Activated naive CD4-positive, alpha-beta T cell treated with anti-CD3 and anti-CD28 coated beads, Interleukin-2, amount 50 U/mL, for 16 hours (primary cell): ENCODE data around the gene KLHL26.

ENCODE experiments used
- DNase-seq: peaks from one replicate; pipeline ENCODE4 v3.0.0-alpha.2; 2020

KLHL26 gene

DNA sequence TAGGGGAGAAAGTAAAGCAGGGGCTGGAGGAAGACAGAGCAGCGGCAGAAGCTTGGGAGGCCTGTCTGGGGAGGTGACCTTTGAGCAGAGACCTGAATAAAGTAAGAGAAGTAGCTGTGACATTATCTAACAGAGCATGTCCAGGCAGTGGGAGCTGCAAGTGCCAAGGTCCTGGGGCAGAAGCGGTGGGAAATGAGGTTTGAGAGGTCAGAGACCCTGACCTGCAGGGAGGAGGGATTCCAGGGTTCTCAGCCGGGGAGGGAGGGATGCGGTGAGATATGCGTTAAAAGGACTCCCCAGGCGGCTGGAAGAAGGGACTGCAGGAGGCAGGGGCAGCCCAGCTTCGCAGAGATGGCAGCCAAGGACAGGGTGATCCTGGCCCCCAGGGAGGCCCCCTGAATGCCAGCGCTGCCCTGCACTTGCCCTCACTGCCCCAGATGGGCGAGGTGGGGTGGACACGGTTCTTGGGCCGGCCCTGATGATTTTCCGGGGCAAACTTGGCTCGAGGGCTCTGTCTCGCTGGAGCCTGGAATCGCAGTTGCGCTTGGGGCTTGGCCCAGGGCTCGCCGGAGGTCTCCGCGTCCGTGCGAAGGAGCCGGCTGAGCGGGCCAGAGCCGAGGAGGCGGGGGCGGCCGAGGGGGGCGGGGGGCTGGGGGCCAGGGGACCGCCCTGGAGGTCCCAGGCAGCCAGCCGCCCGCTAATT, 33.4 kb upstream of the KLHL26 start:
- peak; percentile 30 for DNase-seq

DNA sequence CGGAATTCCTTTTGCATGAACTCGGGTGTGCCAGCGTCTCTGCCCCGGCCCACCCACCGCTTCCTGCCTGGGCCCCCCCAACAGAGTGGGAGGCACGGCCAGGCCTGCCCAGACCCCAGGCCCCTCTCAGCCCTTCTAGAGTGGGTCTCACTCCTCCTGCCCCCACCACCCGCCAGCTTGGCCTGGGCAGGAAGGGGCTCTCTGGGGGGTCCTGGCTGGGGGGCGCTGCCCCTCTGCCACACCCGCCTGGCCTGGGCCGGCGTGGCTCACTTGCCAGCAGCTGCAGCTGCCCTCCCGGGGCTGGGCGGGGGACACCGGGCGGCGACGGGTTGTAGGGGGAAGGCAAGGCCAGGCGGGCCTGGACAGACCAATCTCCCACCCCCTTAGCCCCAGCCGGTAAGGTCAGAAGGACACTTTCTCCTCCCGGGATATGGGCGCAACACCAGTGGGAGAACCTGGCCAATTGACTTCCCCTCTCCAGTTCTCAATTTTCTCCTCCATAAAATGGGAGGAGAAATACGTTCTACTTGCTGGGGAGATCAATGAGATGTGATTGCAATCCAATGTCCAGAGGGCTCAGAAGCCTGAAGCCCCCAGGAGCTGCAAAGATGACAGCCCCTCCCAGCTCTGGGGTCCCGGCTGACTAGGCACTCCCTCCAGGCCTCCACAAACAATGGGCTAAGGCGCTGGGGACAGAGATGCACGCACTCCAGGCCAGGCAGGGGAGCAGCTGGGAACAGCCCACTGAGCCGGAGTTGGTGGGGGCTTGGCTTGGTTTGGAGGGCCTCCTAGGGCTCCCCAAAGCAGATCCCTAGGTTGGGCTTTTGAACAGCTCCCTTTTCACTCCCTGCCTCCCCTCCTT, 32.6 kb upstream of the KLHL26 start:
- no peak for DNase-seq

DNA sequence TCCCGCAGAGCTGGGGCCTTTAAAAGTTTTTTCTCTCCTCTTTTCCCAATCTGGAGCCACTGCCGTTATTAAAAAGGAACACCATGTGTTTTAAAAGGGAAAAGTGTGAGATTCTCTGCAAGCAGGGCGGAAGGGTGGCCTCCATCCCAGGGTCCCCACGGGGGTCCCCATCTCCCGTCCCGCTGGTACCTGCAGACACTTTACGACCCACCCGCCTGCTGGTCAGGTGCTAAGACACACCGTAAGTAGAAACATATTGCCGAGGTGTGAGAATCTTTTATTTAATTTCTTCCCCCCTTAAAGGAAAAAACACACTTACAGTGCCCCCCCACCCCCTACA, 32.0 kb upstream of the KLHL26 start:
- DNase-seq = no peak

- no peak for DNase-seq
Observed at GRCh38 chr19:18605196-18605545, 31.7 kb upstream of the KLHL26 start.

- no peak for DNase-seq
Observed at GRCh38 chr19:18605546-18606280, 31.1 kb upstream of the KLHL26 start.

- no peak for DNase-seq
Observed at GRCh38 chr19:18606281-18607225, 30.3 kb upstream of the KLHL26 start, which contains the start of gene CRLF1. TSS of gene CRLF1 (minus strand) at chr19:18606799. CDS start at chr19:18606656, 143 bp downstream.

DNA sequence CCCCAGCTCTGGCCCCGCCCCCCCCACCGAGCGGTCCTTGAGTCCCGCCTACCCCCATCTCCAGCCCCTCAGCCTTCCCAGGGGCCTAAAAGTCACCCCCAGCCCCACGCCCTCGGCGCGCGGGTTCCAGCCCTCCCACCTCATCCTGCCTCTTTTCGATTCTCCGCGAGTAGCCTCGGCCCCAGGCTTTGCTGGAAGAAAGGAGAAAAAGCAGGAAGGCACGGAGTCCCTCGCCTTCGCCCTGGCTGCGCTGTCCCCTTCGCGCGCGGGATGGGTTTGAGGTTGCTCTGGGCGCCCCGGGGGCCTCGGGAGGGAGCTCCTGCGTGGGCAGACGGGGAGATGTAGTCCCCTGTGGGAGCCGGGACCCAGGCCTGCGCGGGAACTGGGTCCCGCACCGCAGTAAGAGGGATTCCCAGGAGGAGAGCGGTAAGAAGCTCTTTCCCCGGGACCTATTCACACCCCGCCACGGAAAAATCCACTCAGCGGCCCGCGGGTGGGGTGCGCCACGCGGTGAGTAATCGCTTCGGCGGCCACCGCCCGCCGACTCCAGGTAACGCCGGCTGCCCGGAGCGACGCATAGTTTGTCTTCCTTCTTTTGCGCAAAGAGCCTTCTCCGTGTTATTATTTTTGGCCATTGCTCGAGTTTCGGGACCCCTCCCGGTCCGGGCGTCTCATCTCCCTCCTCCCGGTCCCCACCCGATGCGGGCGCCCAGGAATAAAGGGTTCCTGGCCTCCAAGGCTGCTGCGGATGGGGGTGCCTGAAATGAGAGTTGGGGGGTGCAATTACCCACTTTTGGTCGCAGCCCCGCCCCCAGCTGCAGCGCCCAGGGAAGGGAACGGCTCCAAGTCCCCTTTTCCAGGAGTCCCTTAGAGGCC, 29.4 kb upstream of the KLHL26 start:
- peak; percentile 12 for DNase-seq

DNA sequence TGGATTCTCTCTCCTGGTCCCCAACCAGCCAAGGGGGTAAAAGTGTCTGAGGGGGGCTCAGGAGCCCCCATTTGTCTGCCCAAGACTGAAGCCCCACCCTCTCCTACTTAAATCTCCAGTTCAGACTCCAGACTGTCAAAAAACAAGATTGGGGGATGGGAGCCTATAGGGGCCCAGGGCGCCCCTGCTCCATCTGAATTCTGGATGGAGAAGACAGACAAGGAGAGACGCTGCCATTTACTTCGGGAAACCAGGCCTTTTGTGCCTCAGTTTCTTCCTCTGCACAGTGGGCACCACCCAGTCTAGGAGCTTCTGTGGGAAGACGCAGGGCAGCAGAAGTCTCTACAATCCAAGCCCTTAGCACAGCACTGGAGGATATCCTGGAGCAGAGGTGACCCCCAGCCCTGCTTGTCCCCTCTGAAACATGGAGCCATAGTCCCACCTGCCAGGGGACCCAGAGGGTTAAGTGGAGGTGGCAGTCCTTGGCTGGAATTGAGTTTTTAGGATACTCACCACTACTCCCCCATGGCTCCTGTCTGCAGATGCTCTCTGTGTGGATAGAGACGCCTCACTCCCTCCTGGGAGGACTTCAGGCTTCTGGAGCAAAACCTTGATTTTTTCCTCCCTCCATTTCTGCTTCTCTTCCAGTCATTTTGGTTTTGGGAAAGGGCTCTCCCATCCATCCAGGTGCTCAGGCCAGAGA, 28.6 kb upstream of the KLHL26 start:
- no peak for DNase-seq

DNA sequence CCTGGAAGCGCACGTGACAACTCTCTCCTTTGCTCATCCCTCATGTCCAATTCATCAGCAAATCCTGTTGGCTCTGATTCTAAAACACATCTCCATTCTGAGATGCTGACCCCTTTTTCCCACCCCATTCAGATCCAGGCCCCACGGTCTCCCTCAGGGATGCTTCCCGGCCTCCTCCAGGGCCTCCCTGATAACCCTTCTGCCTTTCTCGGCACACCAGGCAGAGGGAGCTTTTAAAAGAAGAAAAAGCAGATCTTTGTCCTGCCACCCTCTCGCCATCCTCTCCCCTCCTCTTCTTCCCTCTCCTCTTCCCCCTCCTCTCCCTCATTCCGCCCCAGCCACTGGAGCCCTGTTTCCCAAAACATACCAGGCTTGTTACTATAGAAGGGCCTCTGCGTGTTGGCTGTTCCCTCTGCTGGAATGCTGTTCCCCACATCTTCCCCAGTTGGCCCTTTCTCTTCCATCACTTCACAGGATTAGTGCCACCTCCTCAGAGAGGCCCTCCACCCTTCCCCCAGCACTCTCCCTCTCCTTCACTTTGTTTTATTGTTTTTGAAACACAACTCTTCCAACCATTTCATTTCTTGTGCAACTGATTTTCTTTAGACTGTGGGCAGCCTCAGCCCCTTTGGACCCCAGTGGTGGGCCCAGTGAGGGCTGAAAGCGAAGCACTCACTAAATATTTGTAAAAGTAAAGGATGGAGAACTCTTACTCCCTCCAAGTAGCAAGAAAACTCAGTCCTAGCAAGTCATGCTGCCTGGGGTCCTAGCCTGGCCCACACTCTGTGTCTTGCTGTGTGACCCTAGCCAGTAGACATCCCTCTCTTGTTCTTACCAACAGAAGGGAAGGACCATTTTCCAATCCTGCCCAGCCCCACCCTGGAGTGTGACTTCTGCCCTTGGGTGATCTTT, 27.8 kb upstream of the KLHL26 start:
- no peak for DNase-seq

DNA sequence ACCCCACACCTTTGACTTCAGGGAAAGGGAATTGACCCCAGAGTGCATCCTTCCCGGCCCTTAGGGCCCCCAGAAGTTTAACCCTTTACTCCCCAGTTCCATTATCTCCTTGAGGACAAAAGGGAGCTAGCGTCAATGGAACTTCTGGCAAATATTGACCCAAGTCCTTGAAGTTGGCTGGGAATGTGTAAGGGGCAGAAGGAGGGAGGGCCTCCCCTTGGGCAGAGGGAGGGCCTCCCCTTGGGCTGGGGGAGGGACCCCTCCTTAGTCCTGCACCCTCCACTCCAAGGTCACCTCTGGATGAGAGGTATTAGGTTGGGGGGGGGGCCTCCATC, 27.1 kb upstream of the KLHL26 start:
- DNase-seq = no peak

GRCh38 chr19:18610245-18610555, 26.6 kb upstream of the KLHL26 start:
- DNase-seq = no peak

- no peak for DNase-seq
Observed at GRCh38 chr19:18610556-18611326, 26.1 kb upstream of the KLHL26 start.

DNA sequence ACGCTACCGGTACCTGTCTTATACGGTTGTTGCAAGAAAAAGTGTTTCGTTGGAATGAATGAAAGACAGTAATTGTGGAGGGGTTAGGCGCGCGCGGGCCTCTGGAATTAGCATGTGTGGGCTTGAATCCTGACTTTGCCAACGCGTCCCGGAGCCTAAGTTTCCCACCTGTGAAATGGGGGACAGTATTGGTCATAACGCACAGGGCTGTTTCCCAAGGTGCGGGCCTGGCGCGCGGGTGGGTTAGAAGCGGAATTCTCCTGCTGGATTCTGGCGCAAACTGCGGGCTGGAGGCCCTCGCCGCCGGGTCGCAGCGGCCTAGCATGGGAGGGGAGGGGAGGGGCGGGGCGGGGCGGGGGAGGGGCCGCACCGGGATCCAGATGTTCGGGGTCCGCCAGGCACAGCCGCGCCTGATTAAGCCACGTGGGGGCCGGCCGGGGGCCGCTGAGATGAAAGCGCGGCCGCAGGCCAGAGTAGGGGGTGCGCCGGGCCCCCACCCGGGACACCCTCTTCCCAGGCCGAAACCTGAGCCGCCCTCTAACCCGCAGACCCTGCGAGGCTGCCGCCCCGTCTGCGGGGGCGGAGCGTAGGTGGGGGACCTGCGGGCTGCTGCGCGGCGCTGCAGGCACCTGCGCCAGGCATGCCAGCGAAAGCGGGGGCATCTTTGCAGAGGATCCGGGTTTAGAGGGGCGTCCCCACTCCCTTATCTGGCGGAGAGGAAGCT, 25.3 kb upstream of the KLHL26 start:
- no peak for DNase-seq

GRCh38 chr19:18612051-18612771, 24.6 kb upstream of the KLHL26 start:
- DNase-seq = no peak

- DNase-seq = peak; percentile 58
Observed at GRCh38 chr19:18612772-18613588, 23.8 kb upstream of the KLHL26 start, which contains the start of gene TMEM59L. TSS of gene TMEM59L (plus strand) at chr19:18612870. CDS start at chr19:18612959, 89 bp downstream.

DNA sequence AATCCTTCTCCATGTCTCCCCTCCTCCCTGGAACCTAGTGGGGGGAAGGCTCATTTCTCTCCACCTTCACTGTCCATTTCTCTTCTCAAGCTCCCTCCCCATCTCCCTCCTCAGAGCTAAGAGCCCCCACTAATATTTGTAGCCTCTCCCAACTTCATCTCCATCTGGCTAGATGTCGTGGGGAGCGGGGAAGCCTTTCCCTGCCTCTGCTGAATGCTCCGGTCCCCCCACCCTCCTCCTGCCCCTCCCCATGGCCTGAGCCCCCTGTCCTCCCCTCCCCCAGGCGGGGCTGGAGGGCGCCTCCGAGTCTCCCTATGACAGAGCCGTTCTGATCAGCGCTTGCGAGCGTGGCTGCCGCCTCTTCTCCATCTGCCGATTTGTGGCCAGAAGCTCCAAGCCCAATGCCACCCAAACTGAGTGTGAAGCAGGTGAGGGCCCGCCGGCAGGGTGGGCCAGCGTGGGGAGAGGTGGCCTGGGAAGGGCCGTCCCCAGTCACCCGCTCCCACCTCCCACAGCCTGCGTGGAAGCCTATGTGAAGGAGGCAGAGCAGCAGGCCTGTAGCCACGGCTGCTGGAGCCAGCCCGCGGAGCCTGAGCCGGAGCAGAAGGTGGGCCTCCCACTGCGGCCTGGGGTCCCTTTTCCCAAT, 23.1 kb upstream of the KLHL26 start:
- DNase-seq = no peak
